Adipocyte (in vitro differentiated cells): Measurements from ENCODE around the gene NLRP4.

ENCODE experiments used
- DNase-seq: peaks from one replicate; pipeline ENCODE4 v3.0.0-alpha.2; 2015; ENCODE audit warnings: low read depth
- H3K27me3 ChIP-seq: replicated peaks from 2 replicates; pipeline ENCODE4 v1.7.0; 2013; ENCODE audit warnings: mild to moderate bottlenecking, low read length, moderate library complexity; ENCODE audit not compliant: control insufficient read depth, insufficient read depth
- H3K36me3 ChIP-seq: 2 replicates; pipeline ENCODE4 v1.7.0; 2013; ENCODE audit warnings: low read length, mild to moderate bottlenecking, moderate library complexity; ENCODE audit not compliant: control insufficient read depth, insufficient read depth, severe bottlenecking
- H3K4me1 ChIP-seq: 2 replicates; pipeline ENCODE4 v1.7.0; 2013; ENCODE audit warnings: mild to moderate bottlenecking, low read length, moderate library complexity; ENCODE audit not compliant: control insufficient read depth, insufficient read depth
- H3K4me3 ChIP-seq: 2 replicates; pipeline ENCODE4 v1.7.0; 2013; ENCODE audit warnings: mild to moderate bottlenecking, low read length, moderate library complexity
- H3K9ac ChIP-seq: 2 replicates; pipeline ENCODE4 v1.7.0; 2013; ENCODE audit warnings: mild to moderate bottlenecking, low read length, moderate library complexity
- H3K9me3 ChIP-seq: 2 replicates; pipeline ENCODE4 v1.7.0; 2013; ENCODE audit warnings: mild to moderate bottlenecking, low read length, moderate library complexity; ENCODE audit not compliant: control insufficient read depth

The NLRP4 gene

GRCh38 chr19:55836340-55836739 is at the start of gene NLRP4:
Gene NLRP4 (plus strand): TSS chr19:55836540. CDS start chr19:55852081, 15,541 bp downstream.
- Histone ChIP-seq H3K4me3 (no peak within 1 kb of the TSS), H3K4me1 (no peaks in the 10 kb centered on the region), H3K36me3 (no peaks in the 10 kb centered on the region), H3K9me3 (peaks cover 6% of the 10 kb centered on the region), H3K9ac (no peak within 1 kb of the TSS), H3K27me3 (no peaks in the 10 kb centered on the region)
- no peak for DNase-seq

GRCh38 chr19:55795021-55795420 is 41.3 kb upstream of the NLRP4 start:
- Histone ChIP-seq H3K27me3 (no peaks in the 10 kb centered on the region), H3K36me3 (no peaks in the 10 kb centered on the region), H3K4me1 (no peaks in the 10 kb centered on the region), H3K9ac (no peak overlapping the region), H3K9me3 (no peaks in the 10 kb centered on the region), H3K4me3 (no peak overlapping the region)
- no peak for DNase-seq

DNA sequence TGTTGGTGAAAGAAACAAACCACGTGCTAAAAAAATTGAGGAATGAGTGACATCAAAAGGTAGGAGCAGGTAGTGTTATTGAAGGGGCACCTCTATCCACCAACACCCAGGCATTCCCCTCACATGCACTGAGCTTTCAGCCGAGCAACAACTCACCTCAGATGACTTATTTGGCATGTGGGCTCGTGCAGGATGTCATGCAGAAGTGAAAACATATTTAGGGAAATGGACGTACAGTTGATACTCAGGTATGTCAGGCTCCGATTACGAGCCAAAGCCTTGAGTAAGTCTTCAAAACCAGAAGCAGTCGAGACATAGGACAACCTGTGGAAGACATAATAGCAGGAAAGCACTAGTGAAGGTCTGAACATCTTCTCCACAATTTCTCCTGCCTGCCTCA is 34.9 kb upstream of the NLRP4 start:
- H3K9me3 ChIP-seq, result peaks cover 3% of the 10 kb centered on the region
- DNase-seq, result no peak
- no peak overlapping the region for H3K9ac ChIP-seq
- no peaks in the 10 kb centered on the region for H3K36me3 ChIP-seq
- no peaks in the 10 kb centered on the region for H3K27me3 ChIP-seq
- no peak overlapping the region for H3K4me3 ChIP-seq
- H3K4me1 ChIP-seq, result no peaks in the 10 kb centered on the region

DNA sequence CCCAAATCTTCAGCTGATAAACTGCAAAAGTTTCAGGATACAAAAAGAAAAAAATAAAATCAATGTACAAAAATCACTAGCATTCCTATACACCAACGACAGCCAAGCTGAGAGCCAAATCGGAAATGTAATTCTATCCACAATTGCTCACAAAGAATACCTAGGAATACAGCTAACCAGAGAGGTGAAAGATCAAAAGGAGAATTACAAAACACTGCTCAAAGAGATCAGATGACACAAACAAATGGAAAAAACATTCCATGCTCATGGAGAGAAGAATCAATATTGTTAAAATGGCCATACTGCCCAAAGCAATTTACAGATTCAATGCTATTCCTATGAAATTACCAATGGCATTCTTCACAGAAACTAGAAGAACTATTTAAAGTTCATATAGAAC is 34.1 kb upstream of the NLRP4 start:
- Histone ChIP-seq H3K27me3 (no peaks in the 10 kb centered on the region), H3K4me1 (no peaks in the 10 kb centered on the region), H3K4me3 (no peak overlapping the region), H3K36me3 (no peaks in the 10 kb centered on the region), H3K9me3 (peaks cover 4% of the 10 kb centered on the region), H3K9ac (no peak overlapping the region)
- no peak for DNase-seq

DNA sequence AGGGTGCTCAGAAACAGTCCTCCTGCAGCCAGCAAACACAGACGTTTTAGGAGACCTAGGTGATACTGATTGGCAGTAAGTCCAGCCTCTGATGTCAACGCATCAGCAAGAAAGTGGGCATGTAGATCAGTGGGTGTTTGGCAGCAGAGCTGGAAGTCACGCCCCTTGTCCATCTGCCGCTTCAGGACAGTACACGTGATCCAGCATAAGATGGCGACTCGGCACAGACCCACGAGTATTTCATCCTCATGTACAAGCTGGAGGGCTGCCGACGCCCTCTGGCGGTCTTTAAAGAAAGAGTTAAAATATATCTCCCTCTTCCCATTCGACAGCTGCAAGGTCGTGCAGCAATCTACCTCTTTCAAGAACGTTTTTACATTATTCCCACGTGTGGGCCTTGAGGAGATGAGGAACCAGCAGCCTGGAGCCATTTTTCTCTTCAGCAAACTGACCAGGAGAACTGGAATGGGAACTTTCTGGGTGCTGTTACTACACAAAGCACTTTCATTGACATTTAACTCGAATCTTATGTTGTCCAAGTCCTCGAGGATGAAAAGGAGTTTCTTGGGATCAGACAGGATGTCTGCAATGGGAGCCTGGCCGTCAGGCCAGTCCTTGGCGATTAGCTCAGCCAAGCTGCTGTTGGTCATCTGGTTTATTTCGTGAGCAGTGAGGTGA is 26.8 kb upstream of the NLRP4 start:
- Histone ChIP-seq H3K9me3 (peaks cover 7% of the 10 kb centered on the region), H3K4me1 (no peaks in the 10 kb centered on the region), H3K4me3 (no peak overlapping the region), H3K27me3 (no peaks in the 10 kb centered on the region), H3K9ac (no peak overlapping the region), H3K36me3 (no peaks in the 10 kb centered on the region)
- peak; percentile 8 for DNase-seq

DNA sequence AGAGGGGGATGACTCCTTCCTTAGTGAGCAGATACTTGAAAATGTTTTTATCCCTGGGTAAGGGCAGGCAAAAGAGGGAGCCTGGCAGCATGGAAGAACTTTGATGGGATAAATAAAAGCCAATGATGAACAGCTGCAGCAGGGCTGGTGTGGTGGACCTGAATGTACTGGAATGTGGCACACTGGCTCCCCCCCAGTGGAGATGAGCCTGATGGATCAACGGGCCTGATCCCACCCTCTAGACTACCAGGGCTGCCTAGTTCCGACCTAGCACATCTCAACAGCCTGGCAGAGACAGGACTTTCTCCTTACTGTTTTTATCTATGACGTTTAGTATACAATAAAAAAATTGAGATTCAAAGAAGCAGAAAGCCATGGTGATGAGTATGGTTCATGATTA is 25.0 kb upstream of the NLRP4 start:
- no peak for DNase-seq

DNA sequence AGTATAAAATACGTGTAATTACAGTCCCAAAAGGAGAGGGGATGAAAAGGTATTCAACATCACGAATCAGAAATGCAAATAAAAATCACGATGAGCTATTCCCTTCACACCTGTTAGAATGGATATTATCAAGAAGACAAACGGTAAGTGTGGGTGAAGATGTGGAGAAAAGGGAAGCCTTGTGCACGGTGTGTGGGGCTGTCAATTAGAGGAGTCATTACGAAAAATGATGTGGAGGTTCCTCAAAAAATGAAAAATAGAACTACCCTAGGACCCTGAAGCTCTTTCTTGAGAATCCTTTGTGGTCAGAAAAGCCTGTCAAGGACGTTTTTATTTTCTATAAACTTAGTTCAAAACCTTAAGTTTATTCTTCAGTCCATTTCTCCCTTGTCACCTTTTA is 23.9 kb upstream of the NLRP4 start:
- no peak overlapping the region for H3K9ac ChIP-seq
- DNase-seq, result no peak
- H3K27me3 ChIP-seq, result no peaks in the 10 kb centered on the region
- H3K9me3 ChIP-seq, result peaks cover 6% of the 10 kb centered on the region
- H3K4me3 ChIP-seq, result no peak overlapping the region
- no peaks in the 10 kb centered on the region for H3K36me3 ChIP-seq
- H3K4me1 ChIP-seq, result no peaks in the 10 kb centered on the region

More for the DNA sequence above, 25.0 kb upstream of the NLRP4 start:
- H3K4me1 ChIP-seq, result no peaks in the 10 kb centered on the region
- no peak overlapping the region for H3K4me3 ChIP-seq
- no peak overlapping the region for H3K9ac ChIP-seq
- H3K9me3 ChIP-seq, result peaks cover 8% of the 10 kb centered on the region
- no peaks in the 10 kb centered on the region for H3K36me3 ChIP-seq
- no peaks in the 10 kb centered on the region for H3K27me3 ChIP-seq

GRCh38 chr19:55813906-55814305 is 22.4 kb upstream of the NLRP4 start:
- H3K4me3 ChIP-seq, result no peak overlapping the region
- no peaks in the 10 kb centered on the region for H3K36me3 ChIP-seq
- H3K4me1 ChIP-seq, result no peaks in the 10 kb centered on the region
- H3K27me3 ChIP-seq, result no peaks in the 10 kb centered on the region
- no peak overlapping the region for H3K9ac ChIP-seq
- peaks cover 3% of the 10 kb centered on the region for H3K9me3 ChIP-seq
- no peak for DNase-seq

DNA sequence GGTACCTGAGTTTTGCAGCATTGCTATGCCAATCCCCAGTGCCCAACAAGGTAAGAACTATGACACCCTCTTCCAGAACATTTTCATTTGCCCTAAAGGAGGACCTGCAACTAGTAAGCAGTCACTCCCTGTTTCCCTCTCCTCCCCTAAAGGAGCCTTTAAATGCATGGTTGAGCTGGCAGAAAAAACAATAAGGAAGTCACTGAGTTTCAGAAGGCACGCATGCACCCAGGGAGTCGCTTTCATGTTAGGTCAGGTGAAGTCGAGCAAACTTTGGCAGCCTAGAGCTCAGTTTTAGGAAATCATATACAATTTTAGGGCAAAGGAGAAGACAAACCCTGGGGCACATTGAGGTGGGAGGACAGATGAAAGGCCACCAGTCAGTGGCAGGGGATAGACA is 16.3 kb upstream of the NLRP4 start:
- Histone ChIP-seq H3K9me3 (peaks cover 3% of the 10 kb centered on the region), H3K27me3 (no peaks in the 10 kb centered on the region), H3K4me1 (no peaks in the 10 kb centered on the region), H3K36me3 (no peaks in the 10 kb centered on the region), H3K4me3 (no peak overlapping the region), H3K9ac (no peak overlapping the region)
- no peak for DNase-seq

DNA sequence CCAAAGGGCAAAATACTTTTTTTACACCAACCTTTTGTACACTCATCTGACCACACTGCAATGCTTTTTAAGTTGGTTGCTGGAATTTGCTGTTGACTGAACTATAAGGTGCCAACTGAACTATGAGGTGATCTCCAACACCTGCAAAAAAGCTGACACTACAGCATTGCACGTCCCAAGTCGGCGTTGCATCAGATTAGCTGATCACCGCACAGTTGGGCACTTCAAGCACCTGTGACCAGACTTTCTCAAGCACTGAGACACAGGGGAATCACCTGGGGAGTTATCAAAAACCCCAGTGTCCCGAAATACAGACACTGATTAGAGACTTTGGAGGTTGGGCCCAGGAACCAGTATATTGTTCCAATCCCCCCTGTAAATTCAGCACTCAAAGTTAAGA is 5.7 kb upstream of the NLRP4 start:
- Histone ChIP-seq H3K9me3 (peaks cover 6% of the 10 kb centered on the region), H3K4me3 (no peak overlapping the region), H3K9ac (no peak overlapping the region), H3K27me3 (no peaks in the 10 kb centered on the region), H3K4me1 (no peaks in the 10 kb centered on the region), H3K36me3 (no peaks in the 10 kb centered on the region)
- no peak for DNase-seq

DNA sequence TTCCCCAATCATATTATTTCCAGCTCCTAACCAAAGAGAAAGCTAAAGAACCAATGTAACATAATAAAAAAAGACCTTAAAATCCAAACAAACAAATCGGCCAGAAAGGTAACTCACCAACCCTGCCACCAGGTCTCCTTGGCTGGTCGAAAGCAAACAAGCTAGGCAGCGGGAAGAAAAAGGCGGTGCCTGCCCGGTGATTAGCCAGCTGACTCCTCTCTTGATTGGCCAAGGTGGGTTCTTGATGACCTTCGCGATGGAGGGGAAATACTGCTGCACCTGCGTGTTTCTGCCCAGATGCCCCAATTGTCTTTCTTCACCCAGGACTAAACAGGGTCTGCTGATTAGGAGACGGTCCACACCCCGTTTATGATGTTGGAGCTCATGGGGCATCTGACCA is 4.5 kb upstream of the NLRP4 start, which contains the start of gene NLRP11:
TSS of gene NLRP11 (minus strand) at position 154 of the 400 bp plus-strand sequence. CDS start 13,825 bp downstream, outside the sequence.
- Histone ChIP-seq H3K9me3 (peaks cover 6% of the 10 kb centered on the region), H3K4me3 (no peak within 1 kb of the TSS), H3K36me3 (no peaks in the 10 kb centered on the region), H3K4me1 (no peaks in the 10 kb centered on the region), H3K9ac (no peak within 1 kb of the TSS), H3K27me3 (no peaks in the 10 kb centered on the region)
- DNase-seq, result no peak

GRCh38 chr19:55832676-55833075 is 3.7 kb upstream of the NLRP4 start:
- Histone ChIP-seq H3K9ac (no peak overlapping the region), H3K9me3 (peaks cover 6% of the 10 kb centered on the region), H3K36me3 (no peaks in the 10 kb centered on the region)

More at GRCh38 chr19:55832676-55833075, 3.7 kb upstream of the NLRP4 start:
- H3K4me1 ChIP-seq, result no peaks in the 10 kb centered on the region
- no peaks in the 10 kb centered on the region for H3K27me3 ChIP-seq
- H3K4me3 ChIP-seq, result no peak overlapping the region
- DNase-seq, result no peak
